C4-2B (cell line): ENCODE measurements around the gene ERGIC1.

Source experiments
- H3K27ac ChIP-seq: fragments of 450-650 bp; 2 replicates; pipeline ENCODE4 v1.5.1; 2017
- ZFX ChIP-seq: fragments of 450-650 bp; IDR thresholded peaks from 2 replicates; pipeline ENCODE4 v1.6.1; 2017
- TF ChIP-seq, protein P1 (sequence below): fragments of 450-650 bp; conservative IDR thresholded peaks from 2 replicates; pipeline ENCODE4 v1.5.1; 2017; ENCODE audit warnings: mild to moderate bottlenecking

Gene ERGIC1

DNA sequence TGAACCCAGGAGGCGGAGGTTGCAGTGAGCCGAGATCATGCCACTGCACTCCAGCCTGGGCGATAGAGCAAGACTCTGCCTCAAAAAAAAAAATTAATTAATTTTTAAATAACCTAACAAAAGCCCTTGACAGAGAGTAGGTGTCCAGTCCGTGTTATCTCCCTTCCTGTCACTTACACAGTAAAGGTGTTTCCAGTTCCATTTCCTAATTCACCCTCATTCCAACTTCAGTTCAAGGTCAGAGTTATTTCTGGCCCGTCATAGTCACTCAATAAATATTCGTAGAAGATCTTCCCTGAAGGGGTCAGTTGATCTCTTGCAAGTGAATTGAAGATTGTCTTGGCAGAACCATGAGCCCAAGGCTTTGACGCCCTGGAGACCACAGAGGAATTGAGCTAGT, 16.4 kb upstream of the ERGIC1 start:
- no peak overlapping the region for H3K27ac ChIP-seq
- TF ChIP-seq, protein P1, sequence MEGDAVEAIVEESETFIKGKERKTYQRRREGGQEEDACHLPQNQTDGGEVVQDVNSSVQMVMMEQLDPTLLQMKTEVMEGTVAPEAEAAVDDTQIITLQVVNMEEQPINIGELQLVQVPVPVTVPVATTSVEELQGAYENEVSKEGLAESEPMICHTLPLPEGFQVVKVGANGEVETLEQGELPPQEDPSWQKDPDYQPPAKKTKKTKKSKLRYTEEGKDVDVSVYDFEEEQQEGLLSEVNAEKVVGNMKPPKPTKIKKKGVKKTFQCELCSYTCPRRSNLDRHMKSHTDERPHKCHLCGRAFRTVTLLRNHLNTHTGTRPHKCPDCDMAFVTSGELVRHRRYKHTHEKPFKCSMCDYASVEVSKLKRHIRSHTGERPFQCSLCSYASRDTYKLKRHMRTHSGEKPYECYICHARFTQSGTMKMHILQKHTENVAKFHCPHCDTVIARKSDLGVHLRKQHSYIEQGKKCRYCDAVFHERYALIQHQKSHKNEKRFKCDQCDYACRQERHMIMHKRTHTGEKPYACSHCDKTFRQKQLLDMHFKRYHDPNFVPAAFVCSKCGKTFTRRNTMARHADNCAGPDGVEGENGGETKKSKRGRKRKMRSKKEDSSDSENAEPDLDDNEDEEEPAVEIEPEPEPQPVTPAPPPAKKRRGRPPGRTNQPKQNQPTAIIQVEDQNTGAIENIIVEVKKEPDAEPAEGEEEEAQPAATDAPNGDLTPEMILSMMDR: no peak
- TF ChIP-seq ZFX: no peak

DNA sequence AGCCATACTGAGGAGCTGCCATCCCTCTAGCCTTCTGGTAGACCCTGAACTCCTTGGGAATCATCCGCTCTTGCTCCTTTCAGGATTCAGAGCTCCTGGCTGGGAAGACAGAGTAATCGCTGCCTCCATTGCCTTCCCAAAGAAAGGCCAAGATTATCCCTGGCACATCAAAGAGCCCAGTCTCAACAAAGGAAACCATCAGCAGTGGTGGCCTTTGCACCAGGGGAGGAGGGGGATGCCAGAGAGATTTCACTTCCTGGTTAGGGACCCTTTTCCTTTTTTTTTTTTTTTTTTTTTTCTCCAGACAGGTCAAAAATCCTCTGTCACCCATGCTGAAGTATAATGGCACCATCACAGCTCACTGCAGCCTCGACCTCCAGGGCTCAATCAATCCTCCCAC, 16.0 kb upstream of the ERGIC1 start:
- TF ChIP-seq ZFX: no peak
- TF ChIP-seq, protein P1: no peak
- H3K27ac ChIP-seq: no peak overlapping the region

DNA sequence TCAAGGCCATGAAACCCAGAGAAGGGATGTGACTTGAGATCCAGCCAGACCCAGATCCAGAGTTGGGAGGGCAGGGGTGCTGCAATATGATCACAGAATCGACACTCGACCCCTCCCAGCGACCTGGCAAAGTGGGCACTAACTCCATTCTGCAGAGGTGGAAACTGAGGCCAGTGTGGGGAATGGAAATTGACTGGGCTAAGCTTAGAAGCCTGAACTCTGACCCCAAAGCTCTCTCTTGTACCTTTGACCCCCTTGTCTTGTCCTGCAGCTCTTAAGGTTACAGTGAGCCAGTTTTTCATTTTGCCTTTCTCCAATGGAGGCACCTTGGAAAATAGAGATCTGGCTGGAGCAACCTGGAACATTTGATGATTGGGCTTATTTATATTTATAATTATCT, 14.5 kb upstream of the ERGIC1 start:
- no peak for TF ChIP-seq ZFX
- TF ChIP-seq, protein P1: no peak
- H3K27ac ChIP-seq: no peak overlapping the region

DNA sequence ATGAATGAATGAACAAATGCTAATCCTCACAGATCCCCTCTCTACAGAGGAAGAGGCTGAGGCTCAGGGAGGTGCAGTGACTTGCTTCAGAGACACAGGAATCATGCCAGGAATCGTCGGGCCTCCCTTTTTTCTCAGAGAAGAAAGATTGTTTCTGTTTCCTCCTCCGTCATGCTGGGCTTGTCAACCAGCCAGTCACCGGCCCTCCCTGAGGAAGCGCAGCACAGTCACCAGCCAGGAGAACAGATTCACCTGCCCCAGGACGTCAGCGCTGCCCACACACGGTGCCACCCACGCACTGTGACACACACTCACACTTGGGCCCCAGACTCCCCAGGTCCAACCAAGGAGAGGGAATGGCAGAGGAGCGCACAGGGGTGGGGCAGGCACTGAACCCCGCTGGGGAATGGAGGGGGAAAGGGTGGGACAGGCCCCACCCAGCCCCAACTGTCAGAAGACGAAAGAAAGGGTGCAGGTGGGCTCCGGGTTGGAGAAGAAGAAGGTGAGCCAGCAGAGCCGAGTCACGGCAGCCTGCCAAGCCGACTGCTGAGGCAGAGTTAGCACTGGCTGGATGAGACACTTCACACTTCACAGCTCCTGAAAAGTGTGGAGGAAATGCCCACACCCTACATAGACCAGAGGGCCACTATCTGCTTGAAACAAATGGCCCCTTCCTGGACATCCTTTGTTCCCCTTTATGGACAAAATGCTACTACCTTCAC, 13.8 kb upstream of the ERGIC1 start:
- H3K27ac ChIP-seq: no peak overlapping the region
- TF ChIP-seq, protein P1: no peak
- no peak for TF ChIP-seq ZFX

DNA sequence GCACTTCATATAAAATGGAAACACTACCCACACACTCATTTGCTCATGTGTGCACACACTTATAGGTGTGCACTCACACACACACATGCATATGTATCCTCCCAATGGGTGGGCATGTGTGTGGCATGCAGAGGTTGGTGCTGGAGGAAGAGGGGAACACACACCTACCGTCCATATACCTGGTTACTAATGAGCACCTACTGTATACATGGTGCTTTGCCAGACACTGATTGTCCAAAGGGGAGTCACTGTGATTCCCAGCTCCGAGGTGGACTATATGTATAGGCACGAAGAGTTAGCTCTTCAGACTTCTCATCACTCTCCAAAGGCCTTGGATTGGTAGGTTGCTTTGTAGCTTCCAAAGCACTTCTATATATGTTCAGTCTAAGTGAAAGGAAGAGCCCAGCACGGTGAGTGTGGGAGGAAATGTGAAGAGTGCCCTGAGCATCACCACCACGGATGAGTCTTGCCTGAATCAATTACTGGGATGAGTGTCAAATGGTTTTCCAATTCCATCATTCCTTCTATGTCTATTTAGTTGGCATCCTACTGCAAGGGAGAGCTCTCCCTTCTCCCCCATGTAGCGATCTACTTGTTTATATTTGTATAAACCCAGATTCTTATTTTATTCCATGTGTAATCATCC, 12.6 kb upstream of the ERGIC1 start:
- no peak for TF ChIP-seq ZFX
- TF ChIP-seq, protein P1: no peak
- H3K27ac ChIP-seq: no peak overlapping the region

DNA sequence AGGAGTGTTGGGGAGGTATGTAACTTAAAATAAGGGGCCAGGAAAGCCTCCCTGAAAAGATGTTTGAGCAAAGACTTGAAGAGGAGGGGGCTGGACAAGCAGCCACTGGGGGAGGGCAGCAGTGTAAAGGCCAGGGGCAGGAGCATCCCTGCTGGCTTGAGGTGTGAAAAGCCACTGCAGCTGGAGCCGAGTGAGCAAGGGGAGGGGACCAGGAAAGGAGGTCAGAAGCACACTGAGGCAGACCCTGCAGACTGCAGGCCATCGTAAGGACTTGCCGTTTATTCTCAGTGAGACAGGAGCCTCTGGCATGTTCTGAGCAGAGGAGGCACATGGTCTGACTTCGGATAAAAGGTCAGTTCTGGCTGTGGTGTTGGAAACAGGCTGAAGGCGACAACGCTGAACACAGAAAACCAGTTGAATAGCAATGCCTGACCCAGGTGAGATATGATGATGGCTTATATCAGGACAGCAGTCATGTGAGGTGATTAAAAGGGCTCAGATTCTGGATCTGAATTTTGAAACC, 10.2 kb upstream of the ERGIC1 start:
- no peak overlapping the region for H3K27ac ChIP-seq
- no peak for TF ChIP-seq ZFX
- TF ChIP-seq, protein P1: no peak

DNA sequence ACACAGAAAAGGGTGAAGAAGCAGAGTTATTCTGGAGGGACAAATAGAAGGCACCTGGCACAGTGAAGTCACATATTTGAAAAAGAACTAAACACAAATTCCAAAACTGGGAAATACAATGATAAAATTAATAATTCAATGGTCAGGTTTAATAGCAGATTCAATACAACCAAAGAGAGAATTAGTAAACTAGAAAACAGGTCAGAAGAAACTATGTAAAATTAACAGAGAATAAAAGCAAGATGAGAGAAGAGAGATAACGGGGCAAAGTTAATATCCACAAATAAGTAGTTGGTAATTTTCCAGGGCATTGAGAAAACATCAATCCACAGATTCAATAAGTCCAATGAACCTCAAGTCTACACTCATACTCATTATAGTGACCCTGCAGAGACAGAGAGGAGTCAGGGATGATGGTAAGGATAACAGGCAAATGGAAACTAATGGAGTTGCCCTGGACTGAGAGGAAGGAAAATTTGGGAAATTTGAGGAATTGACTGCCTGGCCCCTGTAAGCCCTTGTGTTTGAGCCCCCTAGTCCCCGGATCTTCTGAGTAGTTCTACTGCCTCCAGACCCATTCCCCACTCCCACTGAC, 8.3 kb upstream of the ERGIC1 start:
- no peak overlapping the region for H3K27ac ChIP-seq
- TF ChIP-seq, protein P1: no peak
- no peak for TF ChIP-seq ZFX
